Suprapubic skin (tissue), 3 donors: ENCODE data around the gene CCDC40.

ENCODE experiments used
- CTCF ChIP-seq, 2 donors: fragments of 200-600 bp in 1 of 2; fragments of 450-650 bp in 1 of 2; sonication (generic) in 1 of 2; IDR thresholded peaks; one replicate each; pipeline ENCODE4 v1.5.1; 2016 to 2019; ENCODE audit warnings: antibody characterized with exemption in 2 of 2, mild to moderate bottlenecking in 1 of 2, moderate library complexity in 1 of 2
- EP300 ChIP-seq: sonication (generic); formaldehyde crosslinking; IDR thresholded peaks from one replicate; pipeline ENCODE4 v1.6.1; 2017; ENCODE audit warnings: antibody characterized with exemption

GRCh38 chr17:80100035-80100323 is 63.5 kb downstream of the CCDC40 start:
- TF ChIP-seq CTCF (IDR thresholded peaks at IDR 0.05), result no peak
- no peak for TF ChIP-seq EP300
